ENCODE data around the gene SDE2. TPM values are rescaled to one million over a fixed set of nuclear protein-coding genes. Genes with fewer than 3 reads are reported as not detected.
A peak's percentile ranks its signal among the peaks of the same experiment; 100 is the strongest.

Gene SDE2
- total RNA-seq, 4 donors from 2014 or later: 4.4 to 19.2 (median 13.2) TPM

DNA sequence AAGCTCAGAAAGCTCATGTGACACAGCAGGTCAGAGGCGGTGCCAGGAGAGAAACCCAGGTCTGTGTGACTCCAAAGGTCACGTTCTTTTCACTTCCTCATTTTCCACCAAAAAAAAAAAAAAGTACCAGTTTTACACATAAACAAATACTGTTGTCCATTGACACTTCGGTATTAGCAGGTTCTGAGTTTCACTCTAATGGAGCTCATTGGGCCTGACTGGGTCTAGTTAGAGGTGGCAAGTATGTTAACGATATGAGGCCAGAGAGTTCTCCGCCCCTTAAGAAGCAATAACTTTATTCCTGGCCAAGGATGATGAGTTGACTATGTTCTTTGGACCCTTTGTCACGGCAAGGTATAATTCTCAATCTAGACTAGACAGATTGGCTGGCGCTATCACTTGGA, 30.0 kb upstream of the SDE2 start:
- peak; percentile 78 for DNase-seq
- TF ChIP-seq POLR2AphosphoS5 (IDR thresholded peaks at IDR 0.05) (peak in 1 of 3 donors; percentile 44), EP300 (IDR thresholded peaks at IDR 0.05; ENCODE audit: low read depth) (no peak)
- H3K4me1 ChIP-seq: peaks cover 0 to 39% (median 20%) of the 10 kb centered on the region in 4 donors
- peak overlapping the region; percentile 77 to 85 (median 80) for H3K27ac ChIP-seq
- in situ Hi-C loops (cut with MboI; ENCODE audit: low pct_ligation_motif_present in 1 of 4, low pct_unique_long_range_greater_than_20kb in 1 of 4, low sequenced_read_pairs in 3 of 4) (no loop called here), intact Hi-C loops (cut with DNase I; ENCODE audit: low total_unique reads) (no loop called here)
- no peaks in the 10 kb centered on the region for H3K27me3 ChIP-seq
- no peak overlapping the region for H3K4me3 ChIP-seq
- H3K9me3 ChIP-seq: no peaks in the 10 kb centered on the region
- 46 to 51% methylated on average over 6 to 7 of the region's 7 CpGs for WGBS, 2 donors (ENCODE audit: low coverage in 1 of 2)
- no peaks in the 10 kb centered on the region for H3K36me3 ChIP-seq

DNA sequence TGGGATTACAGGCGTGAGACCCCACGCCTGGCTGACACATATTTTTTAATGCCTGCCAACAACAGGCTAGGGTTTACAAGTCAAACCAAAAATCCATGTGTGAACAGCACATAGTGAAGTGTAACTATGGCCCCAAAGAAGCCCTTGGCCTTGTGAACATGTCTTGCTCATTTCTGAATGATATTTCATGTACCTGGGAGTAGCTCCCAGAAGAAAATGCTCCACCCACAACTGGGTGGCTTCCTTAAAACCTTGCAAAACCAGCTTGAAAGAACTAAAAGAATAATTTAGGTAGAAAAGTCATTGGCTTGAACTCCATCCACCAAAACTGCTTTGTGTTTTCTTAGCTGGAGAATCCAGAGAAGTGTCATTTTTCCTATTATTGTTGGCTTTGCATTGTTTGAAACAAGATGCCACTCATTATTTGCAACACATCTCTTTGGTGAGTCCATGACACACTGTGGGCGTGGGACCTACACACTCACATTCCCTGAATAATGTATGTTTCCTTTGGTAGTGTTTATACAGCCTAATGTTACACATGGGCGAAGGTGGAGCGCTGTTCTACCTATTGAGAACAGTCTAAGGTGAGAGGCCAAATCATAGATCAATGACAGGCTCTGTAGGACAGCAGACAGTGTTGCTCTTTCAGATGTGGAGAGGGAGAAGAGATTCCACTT, 28.5 kb upstream of the SDE2 start:
- Histone ChIP-seq H3K27me3 (no peaks in the 10 kb centered on the region), H3K4me1 (peaks cover 0 to 33% (median 19%) of the 10 kb centered on the region in 4 donors), H3K27ac (peak overlapping the region; percentile 77 to 85 (median 80)), H3K4me3 (no peak overlapping the region), H3K9me3 (no peaks in the 10 kb centered on the region), H3K36me3 (no peaks in the 10 kb centered on the region)
- DNase-seq: peak; percentile 27
- intact Hi-C loops (cut with DNase I; ENCODE audit: low total_unique reads) (no loop called here), in situ Hi-C loops (cut with MboI; ENCODE audit: low pct_ligation_motif_present in 1 of 4, low pct_unique_long_range_greater_than_20kb in 1 of 4, low sequenced_read_pairs in 3 of 4) (no loop called here)
- WGBS, 2 donors (ENCODE audit: low coverage in 1 of 2): 71 to 73% methylated on average over 2 to 5 of the region's 5 CpGs
- TF ChIP-seq EP300 (IDR thresholded peaks at IDR 0.05; ENCODE audit: low read depth) (no peak), POLR2A (IDR thresholded peaks at IDR 0.05) (no peak), POLR2AphosphoS5 (IDR thresholded peaks at IDR 0.05) (no peak), CTCF (IDR thresholded peaks at IDR 0.05) (no peak)

DNA sequence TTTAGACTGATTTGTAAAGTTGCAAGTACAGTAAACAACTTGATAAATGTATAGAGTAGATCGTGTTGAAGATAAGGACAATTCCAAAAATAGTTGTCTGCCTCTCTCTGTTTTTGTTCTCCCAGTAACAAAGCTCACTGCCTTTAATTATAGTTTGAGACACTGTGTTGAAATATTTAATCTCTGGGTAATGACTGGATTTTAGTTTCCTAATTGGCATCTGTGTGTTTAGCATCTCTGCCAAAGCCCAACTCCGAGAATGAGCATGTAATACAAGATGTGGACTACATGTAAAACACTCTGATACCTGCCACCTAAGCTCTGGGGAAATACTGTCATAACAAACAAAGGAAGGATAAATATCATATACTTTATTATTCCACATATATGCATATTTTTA, 27.7 kb upstream of the SDE2 start:
- no peak for DNase-seq
- Histone ChIP-seq H3K9me3 (no peaks in the 10 kb centered on the region), H3K27me3 (no peaks in the 10 kb centered on the region), H3K4me1 (peaks cover 0 to 33% (median 19%) of the 10 kb centered on the region in 4 donors), H3K36me3 (no peaks in the 10 kb centered on the region), H3K4me3 (no peak overlapping the region), H3K27ac (peak overlapping the region in 2 of 4 donors; percentile 78 to 85)
- in situ Hi-C loops (cut with MboI; ENCODE audit: low pct_ligation_motif_present in 1 of 4, low pct_unique_long_range_greater_than_20kb in 1 of 4, low sequenced_read_pairs in 3 of 4): no loop called here
- intact Hi-C loops (cut with DNase I; ENCODE audit: low total_unique reads): no loop called here
- TF ChIP-seq CTCF (IDR thresholded peaks at IDR 0.05): no peak
- TF ChIP-seq EP300 (IDR thresholded peaks at IDR 0.05; ENCODE audit: low read depth): no peak
- 31 to 82% methylated on average over 2 of the region's 2 CpGs for WGBS, 2 donors (ENCODE audit: low coverage in 1 of 2)

- 91 to 92% methylated on average over 5 of the region's 5 CpGs for WGBS, 2 donors (ENCODE audit: low coverage in 1 of 2)
- no peak for DNase-seq
- in situ Hi-C loops (cut with MboI; ENCODE audit: low pct_ligation_motif_present in 1 of 4, low pct_unique_long_range_greater_than_20kb in 1 of 4, low sequenced_read_pairs in 3 of 4): no loop called here
- intact Hi-C loops (cut with DNase I; ENCODE audit: low total_unique reads): no loop called here
- peaks cover 0 to 26% (median 6%) of the 10 kb centered on the region in 4 donors for H3K4me1 ChIP-seq
- H3K27ac ChIP-seq: no peak overlapping the region
- no peak for TF ChIP-seq EP300 (IDR thresholded peaks at IDR 0.05; ENCODE audit: low read depth)
- no peak for TF ChIP-seq CTCF (IDR thresholded peaks at IDR 0.05)
- no peak for TF ChIP-seq POLR2A (IDR thresholded peaks at IDR 0.05)
- no peak for TF ChIP-seq POLR2AphosphoS5 (IDR thresholded peaks at IDR 0.05)
- no peak overlapping the region for H3K4me3 ChIP-seq
- H3K27me3 ChIP-seq: no peaks in the 10 kb centered on the region
- no peaks in the 10 kb centered on the region for H3K36me3 ChIP-seq
- H3K9me3 ChIP-seq: no peaks in the 10 kb centered on the region
Observed at GRCh38 chr1:226023735-226024134, 24.6 kb upstream of the SDE2 start.

DNA sequence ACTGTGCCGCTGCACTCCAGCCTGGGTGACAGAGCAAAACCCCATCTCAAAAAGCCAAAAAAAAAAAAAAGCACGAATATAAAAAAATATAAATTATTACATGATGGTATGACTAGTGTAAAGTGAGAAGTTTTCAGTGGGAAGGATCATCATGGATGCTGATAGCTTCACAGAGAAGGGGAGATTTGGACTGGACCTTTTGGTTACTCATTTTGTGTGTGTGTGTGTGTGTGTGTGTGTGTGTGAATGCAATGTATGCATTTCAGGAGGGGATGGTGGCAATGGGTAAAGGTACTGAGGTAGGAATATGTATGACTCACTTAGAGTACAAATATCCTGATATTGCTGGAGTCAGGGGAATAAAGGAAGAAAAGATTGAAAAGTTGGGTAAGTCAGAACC, 22.7 kb upstream of the SDE2 start:
- Histone ChIP-seq H3K36me3 (no peaks in the 10 kb centered on the region), H3K27me3 (no peaks in the 10 kb centered on the region), H3K4me1 (peaks cover 0 to 9% (median 0%) of the 10 kb centered on the region in 4 donors), H3K9me3 (no peaks in the 10 kb centered on the region), H3K4me3 (no peak overlapping the region), H3K27ac (no peak overlapping the region)
- no peak for TF ChIP-seq CTCF (IDR thresholded peaks at IDR 0.05)
- no peak for TF ChIP-seq POLR2A (IDR thresholded peaks at IDR 0.05)
- no peak for TF ChIP-seq EP300 (IDR thresholded peaks at IDR 0.05; ENCODE audit: low read depth)
- TF ChIP-seq POLR2AphosphoS5 (IDR thresholded peaks at IDR 0.05): no peak
- DNase-seq: no peak
- WGBS, 2 donors (ENCODE audit: low coverage in 1 of 2): 25 to 74% methylated on average over 1 to 2 of the region's 2 CpGs
- in situ Hi-C loops (cut with MboI; ENCODE audit: low pct_ligation_motif_present in 1 of 4, low pct_unique_long_range_greater_than_20kb in 1 of 4, low sequenced_read_pairs in 3 of 4) (no loop called here), intact Hi-C loops (cut with DNase I; ENCODE audit: low total_unique reads) (no loop called here)

All from transverse colon (tissue), 4 donors.